GM15510 (cell line): Measurements from ENCODE around the gene RPL6.

Source experiments
- POLR2A ChIP-seq: IDR thresholded peaks from 3 replicates; pipeline ENCODE4 v1.6.1; 2011; ENCODE audit warnings: borderline replicate concordance; ENCODE audit not compliant: insufficient read length; ENCODE audit errors: extremely low read depth

Gene RPL6

DNA sequence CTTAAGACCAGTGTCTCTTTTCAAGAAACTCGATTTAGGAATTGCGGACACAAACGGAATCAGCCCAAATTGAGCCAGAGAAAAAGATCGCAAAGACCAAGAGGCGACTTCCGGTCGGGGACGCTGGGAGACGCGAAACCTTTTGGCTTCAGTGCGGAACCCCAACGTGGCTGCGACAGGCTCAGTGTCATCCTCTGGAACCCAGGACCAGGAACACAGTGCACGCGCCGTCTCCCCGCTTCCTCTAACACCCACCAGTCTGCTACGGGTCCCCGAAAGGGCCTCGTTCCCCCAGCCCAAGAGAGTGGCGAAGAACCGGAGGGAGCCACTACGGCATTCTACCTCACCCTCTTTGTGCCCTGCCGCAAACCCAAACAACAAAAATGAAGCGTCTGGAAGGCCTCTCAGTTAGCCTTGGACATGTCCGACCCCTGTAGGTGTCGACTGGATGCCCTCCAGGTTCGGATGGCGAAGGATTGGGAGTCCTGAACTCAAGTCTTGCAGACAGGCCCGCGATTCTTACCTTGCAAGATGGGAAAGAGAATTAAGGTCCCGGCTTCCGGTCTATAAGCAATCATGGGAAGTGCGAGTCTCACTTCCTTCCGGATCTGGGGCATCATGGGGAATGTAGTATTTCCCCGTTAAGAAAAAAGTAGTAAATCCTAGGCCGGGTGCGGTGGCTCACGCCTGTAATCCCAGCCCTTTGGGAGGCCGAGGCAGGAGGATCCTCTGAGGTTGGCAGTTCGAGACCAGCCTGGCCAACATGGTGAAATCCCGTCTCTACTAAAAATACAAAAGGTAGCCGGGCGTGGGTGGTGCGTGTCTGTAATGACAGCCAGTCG is at the start of gene RPL6:
RPL6 (minus strand) TSS at position 542 of the 842 bp plus-strand sequence. CDS start 949 bp downstream, outside the sequence.
- peak; percentile 94 for TF ChIP-seq POLR2A

- no peak for TF ChIP-seq POLR2A
Observed at GRCh38 chr12:112458751-112459150, 49.3 kb upstream of the RPL6 start.

DNA sequence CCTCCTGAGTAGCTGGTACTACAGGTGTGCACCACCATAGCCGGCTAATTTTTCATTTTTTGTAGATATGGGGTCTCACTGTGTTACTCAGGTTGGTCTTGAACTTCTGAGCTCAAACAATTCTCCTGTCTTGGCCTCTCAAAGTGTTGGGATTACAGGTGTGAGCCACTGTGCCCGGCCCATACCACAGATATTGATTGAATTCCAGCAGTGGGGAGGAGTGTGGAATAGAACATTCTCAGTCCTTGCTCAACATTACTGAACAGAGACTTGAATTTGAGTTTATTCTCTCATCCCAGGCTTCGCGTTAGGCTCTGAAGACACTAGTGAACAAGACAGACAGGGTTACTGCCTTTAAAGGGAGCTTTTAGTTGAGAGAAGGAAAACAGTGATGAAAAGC is 48.9 kb upstream of the RPL6 start:
- TF ChIP-seq POLR2A: no peak

- no peak for TF ChIP-seq POLR2A
Observed at GRCh38 chr12:112456029-112456428, 46.6 kb upstream of the RPL6 start.

DNA sequence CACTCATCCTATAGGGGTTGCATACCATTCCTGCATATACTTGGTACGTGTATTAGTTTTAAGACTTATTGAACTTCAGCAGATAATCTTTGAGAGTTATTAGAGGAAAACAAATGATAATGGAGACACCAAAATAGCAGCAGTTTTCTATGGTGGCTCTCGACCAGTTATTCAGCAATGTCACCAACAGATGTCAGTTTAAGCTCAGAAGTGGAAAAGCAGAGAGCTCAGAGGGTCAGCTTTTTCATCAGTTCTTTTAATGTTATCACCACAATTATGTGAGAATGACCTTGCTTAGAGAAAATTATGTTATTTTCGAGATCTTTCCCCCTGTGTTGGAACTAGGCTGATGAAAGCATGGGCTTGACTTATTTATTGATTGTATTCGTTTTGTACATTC is 41.3 kb upstream of the RPL6 start:
- no peak for TF ChIP-seq POLR2A

DNA sequence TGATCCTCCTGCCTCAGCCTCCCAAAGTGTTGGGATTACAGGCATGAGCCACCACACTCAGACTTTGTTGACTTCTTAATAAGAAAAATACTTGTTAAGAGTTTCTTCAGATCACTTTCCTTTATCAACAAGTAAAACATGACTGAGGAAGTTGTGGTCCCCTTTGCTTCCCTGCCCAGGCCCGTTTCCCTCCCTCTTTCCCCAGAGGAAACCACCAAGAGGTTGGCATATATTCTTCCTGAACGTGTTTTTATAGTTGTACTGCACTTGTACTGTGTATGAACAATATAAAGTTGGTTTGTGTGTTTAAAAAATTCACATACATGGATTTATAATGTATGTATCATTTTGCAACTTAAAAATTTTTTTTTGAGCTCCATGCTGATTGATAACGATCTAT is 37.7 kb upstream of the RPL6 start:
- TF ChIP-seq POLR2A: no peak

- TF ChIP-seq POLR2A: no peak
Observed at GRCh38 chr12:112446008-112446725, 36.8 kb upstream of the RPL6 start.

- no peak for TF ChIP-seq POLR2A
Observed at GRCh38 chr12:112443916-112444315, 34.5 kb upstream of the RPL6 start.

DNA sequence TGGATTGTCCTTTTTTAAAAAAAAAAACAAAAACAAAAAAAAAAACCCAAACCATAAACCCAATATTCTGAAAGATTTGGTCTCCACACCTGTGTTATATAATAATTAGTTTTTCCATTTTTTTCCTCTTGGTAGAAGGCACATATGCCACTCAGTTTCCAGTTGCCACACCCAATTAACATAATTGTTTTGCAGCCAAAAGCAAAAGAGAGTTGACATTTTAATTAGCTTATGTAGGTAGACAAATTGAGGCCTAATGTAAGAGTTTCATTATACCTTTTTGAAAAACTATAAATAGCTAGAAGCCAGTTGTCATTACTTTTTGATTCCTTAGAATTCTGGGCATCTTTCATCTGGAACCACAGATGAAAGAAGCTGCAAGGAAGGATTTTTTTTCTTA is 30.4 kb upstream of the RPL6 start:
- TF ChIP-seq POLR2A: no peak

- TF ChIP-seq POLR2A: no peak
Observed at GRCh38 chr12:112433551-112433950, 24.1 kb upstream of the RPL6 start.

GRCh38 chr12:112431965-112432364 is 22.6 kb upstream of the RPL6 start:
- no peak for TF ChIP-seq POLR2A

- TF ChIP-seq POLR2A: no peak
Observed at GRCh38 chr12:112430929-112431328, 21.5 kb upstream of the RPL6 start.

DNA sequence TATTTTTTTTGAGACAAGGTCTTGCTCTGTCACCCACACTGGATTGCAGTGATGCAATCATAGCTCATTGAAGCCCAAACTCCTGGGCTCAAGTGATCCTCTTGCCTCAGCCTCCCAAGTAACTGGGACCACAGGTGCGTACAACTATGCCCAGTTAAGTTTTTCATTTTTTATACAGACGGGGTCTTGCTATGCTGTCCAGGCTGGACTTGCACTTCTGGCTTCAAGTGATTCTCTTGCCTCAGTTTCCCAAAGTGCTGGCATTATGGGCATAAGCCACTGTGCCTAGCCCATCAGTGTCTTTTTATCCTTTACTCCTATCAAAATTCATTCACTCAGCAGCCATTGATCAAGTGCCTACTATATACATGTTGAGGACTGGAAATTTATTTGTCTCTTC is 18.4 kb upstream of the RPL6 start:
- TF ChIP-seq POLR2A: no peak

GRCh38 chr12:112425582-112426382 is 16.4 kb upstream of the RPL6 start:
- TF ChIP-seq POLR2A: no peak

DNA sequence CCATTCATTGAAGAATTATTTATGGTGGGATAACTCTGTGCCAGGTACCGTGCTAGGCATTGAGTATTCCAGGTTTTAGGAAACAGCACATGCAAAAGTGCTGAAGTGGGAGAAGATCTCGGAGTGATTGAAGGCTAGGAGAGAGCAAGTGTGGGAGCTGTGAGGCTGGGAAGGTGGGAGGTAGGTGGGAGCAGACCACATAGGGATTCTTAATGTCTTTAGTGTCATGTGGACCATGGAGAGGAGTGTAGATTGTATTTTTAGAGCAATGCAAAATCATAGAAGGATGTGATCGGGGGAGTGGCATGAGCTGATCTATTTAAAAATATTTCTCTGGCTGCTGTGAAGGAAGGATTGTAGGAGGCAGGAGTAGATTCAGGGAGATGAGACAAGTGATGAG is 14.7 kb upstream of the RPL6 start:
- no peak for TF ChIP-seq POLR2A
